ENCODE data around the gene KIAA1958.
"Not testable (repeated sequence)": the region's sequence is repeated elsewhere in the genome, so short reads cannot be mapped to it uniquely, and the experiment has no call there.

The KIAA1958 gene

DNA sequence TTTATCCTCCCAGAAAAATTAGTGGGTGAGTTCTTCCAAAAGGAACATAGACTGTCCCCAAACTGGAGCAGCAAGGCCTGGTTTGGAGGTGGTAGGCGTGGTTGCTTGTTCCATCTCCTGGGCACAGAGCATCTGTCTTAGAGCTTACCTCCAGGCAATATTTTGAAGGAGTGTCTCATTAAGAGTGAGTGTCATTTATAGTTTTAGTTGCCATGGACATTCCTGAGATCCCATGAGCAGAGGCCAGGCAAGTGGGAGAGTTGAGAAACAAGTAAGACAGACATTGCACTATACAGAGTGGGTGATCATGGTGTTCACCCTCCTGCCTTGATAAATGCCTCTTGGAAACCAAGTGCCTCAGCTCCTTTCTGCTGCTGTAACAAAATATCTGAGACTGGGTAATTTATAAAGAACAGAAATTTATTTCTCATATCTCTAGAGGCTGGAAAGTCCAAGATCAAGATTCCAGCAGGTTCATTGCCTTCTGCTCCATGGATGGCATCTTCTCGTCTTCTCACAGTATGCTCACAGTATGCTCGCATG lies 68.5 kb downstream of the KIAA1958 start:
- DNase-seq (ENCODE audit: low spot score) = no peak

DNA sequence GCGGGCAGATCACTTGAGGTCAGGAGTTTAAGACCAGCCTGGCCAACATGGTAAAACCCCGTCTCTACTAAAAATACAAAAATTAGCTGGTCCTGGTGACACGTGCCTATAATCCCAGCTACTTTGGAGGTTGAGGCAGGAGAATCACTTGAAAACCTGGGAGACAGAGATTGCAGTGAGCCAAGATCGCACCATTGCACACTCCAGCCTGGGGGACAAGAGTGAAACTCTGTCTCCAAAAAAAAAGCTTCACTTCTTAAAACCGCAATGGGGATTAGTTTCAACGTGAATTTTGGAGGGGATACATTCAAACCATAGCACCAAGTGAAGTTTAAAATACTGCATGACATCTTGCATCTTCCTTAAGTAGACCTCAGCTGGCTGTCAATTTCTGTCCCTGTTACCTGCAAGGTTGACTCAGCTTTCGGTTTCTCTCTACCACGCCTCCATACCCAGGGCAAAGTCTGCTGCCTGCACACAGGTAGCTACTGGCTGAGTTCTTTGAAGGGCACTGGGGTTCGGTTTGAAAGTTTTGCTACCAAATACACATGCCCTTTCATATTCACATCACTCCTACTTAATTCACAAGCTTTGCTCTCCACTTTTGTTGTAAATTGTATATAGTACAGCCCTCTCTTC lies 69.3 kb downstream of the KIAA1958 start:
- peak; percentile 37 for DNase-seq (ENCODE audit: low spot score)

DNA sequence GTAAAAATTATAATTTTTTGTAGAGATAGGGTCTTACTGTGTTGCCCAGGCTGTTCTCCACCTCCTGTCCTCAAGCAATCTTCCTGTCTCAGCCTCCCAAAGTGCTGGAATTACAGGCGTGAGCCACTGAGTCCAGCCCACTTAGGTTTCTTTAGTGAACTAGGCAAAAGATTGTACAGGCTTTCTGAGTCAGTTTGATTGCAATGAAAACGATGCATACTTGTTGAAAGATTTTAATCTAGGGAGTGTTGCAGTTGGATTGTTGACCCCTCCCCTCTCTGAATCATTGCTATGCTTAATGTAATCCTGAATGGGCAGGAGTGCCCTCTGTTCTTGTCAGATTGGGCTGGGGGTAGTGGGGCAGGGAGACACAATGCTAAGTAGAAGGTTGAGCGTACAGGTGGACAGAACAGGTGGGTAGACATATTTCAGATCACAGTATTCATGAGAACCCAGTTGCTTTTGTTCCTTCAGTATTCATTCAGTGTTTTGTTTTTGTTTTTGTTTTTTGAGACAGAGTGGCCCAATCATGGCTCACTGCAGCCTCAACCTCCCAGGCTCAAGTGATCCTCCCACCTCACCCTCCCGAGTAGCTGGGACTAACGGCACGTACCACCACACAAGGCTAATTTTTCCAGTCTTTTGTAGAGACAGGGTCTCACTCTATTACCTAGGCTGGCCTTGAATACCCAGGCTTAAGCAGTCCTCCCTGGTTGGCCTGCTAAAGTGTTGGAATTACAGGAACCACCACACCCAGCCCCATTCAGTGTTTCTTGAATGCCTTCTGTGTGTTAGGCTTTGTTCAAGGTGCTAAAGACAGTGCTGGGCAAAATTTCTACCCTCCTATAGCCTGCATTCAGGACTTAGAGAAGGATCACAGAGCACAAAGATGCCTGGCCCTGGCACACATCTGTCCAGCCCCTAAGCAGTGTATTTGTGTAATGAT lies 70.1 kb downstream of the KIAA1958 start:
- no peak for DNase-seq (ENCODE audit: low spot score)

DNA sequence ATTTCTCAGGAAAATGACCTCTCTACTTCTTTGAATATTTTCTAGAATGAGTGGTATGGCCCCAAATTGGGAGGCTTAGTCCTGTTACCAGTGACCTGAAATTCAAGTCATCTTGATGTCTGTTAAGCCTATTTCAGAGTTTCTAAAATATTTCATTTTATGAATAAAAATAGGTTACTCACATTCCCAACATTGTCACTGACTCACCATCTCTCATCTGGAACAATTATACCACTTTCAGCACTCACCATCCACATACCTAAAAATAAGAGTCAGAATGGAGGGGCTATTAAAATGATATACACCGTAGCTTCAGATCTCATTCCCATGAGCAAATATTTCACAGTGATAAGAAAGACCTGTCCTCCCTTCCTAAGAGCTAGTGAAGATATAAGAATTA lies 71.8 kb downstream of the KIAA1958 start:
- no peak for DNase-seq (ENCODE audit: low spot score)

DNA sequence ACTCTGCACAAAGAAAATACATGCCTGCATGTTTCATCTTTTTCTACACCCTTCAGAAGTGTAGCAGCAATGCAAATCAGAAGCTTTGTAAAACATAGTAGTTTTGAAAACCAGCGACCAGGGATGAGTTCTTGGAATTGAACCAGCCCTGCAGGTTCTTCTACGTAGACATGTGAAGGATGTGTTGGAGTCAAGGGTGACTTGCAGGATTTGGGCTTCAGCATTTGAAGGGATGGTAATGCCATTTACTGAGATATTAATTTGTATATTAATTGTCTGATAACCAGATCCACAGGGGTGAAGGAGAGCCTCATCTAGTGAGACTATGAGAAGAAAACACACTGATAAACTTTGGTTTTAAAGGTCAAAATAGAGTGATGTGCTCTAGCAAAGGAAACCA lies 72.4 kb downstream of the KIAA1958 start:
- no peak for DNase-seq (ENCODE audit: low spot score)

DNA sequence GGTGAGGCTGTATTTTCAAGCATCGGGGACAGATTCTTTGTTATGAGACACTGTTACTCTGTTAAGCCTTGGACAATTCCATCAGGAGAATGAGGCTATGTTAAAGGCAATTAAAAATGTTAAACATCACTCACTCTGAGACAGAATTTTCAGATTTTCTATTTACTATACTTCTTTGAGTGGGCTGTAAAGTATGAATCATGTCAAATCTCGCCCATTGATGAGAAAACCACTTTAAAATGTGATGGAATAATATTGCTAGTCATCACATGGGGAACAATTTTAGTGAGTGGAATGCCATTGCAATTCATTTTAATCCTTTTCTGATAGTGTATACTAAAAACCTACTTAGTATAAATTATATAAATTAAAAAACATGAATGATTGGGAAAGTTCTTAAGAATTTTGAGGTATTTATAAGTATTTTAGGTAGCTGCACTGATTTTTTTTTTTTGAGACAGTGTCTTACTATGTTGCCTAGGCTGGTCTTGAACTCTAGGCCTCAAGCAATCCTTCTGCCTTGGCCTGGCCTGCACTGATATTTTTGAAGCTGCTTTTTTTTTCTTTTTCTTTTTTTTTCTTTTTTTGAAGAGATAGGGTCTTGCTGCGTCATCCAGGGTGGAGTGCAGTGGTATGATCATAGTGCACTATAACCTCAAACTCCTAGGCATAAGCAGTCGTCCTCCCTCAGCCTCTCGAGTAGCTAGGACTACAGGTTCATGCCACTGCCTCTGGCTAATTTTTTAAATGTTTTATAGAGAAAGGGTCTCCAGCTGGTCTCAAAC lies 73.2 kb downstream of the KIAA1958 start:
- no peak for DNase-seq (ENCODE audit: low spot score)

DNA sequence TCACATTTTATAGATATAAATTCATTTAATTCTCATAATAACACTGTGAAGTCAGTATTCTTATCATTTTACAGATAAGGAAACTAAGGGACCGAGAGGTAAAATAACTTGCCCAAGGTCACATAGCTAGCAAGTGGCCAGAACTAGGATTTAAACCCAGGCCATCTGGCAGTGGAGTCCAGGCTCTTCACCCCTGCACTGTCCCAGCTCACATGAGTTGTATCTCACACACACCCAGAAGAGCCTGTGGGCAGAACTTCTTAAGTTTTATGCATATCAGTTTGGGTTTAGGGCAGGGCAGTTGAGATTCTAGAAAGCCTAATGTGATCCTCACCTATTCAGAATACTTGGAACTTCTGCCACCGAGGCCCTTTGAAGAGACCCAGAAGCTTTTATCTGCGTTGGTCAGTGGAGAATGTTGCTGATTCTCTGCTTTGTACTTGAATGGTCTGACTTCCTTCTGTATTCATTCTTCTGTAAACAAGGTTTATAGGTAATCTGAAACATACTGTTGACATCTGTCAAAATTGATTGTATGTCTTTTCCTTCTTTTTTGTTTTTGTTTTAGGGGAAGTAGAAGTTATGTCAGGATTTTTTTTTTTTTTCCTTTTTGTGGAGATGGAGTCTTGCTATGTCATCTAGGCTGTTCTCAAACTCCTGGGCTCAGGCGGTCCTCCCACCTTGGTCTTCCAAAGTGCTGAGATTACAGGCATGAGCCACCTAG lies 75.8 kb downstream of the KIAA1958 start:
- no peak for DNase-seq (ENCODE audit: low spot score)

DNA sequence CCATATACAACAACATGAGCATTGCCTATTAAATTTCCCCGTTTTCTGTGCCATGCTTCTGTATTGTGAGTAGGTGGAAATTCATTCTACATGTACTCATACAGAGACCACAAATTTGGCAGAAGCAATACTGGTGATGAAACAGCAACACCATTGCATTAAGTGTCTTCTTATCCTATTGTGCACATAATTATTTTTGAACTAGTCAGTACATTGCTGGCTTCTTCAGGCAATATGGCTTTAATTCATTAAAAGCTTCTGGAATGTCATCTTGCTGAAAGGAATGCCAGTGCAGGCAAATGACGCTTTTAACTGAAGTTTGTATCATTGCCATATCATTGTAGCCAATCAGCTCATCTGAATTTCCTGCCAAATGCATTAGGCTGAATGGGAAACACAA lies 82.6 kb downstream of the KIAA1958 start:
- DNase-seq (ENCODE audit: low spot score) = no peak

DNA sequence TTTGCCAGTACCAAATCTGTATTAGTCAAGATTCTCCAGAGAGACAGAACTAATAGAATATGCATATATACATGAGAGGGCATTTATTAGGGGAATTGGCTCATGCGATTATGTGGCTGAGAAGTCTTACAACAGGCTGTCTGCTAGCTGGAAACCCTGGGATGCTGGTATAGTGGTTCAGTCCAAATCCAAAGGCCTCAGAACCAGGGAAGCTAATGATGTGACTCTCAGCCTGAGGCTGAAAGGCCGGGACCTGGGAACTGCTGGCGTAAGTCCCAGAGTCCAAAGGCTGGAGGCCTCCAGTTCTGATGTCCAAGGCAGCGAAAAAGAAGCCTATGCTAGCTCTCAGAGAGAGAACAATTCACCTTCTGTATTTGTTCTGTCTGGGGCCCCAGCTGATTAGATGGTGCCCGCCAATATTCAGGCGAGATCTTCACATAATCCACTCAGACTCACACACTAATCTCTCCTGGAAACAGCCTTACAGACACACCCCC lies 84.1 kb downstream of the KIAA1958 start:
- peak; percentile 31 for DNase-seq (ENCODE audit: low spot score)

DNA sequence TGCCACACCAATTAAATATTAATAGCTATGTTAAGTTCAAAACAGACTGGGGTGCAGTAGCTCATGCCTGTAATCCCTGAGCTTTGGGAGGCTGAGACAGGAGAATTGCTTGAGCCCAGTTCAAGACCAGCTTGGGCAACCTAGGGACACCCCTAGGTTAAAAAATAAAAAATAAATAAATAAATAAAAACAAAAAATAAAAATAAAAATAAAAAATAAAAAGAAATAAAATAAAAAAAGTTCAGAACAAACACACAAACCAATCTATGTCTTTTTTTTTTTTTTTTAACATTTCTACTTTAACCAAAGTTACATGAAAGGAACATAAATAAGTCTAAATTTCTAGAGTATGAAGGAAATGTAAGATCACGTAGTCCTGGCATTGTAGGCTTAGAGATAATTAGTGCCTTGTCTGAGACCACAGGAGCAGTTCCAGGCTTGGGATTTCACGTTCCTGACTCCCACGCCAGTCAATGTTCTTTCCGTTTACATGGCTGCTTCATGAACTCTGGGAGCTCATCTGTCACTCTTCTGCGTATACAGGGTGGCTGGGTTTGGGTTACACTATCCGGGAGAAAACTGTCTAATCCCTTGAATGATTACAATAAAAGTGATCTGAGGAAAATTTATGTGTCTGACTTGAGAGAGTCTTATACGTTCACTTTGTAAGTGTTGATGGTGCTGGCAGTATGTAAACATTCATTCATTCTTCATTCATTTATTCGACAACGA lies 85.2 kb downstream of the KIAA1958 start:
- no peak for DNase-seq (ENCODE audit: low spot score)

DNA sequence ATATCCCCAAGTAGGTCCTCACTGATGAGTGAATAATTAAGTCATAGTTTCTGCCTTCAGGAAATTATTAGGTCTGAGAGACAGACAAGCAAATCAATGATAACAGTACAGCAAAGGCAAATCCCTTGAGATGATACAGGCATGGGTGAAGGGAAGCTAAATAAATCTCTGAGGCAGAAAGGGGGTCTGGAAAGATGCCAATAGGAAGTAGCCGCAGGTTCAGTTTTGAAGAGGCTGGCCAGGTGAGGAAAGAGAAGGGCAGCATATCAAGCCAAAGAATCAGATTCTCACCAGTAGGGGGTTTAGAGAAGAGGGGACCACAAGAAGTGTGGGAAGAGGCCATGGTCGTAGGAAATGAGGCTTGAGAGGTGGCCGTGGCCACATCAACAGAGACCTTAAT lies 85.8 kb downstream of the KIAA1958 start:
- DNase-seq (ENCODE audit: low spot score) = no peak

DNA sequence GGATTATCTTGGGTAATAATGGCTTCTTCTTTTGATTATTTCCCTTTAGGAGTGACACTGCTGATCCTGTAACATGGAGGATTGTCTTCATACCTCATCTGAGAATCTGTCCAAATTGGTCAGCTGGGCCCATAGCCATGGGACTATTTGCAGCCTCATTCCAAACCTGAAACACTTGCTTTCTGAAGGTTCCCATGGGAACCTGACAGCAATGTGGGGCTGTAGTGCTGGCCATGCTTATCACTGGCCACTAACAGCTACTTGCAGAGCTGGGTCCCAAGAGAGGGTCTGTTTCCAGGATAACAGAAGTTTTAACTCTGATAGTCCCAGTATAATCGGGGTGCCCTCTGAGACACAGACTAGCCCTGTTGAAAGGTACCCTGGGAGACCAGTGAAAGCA lies 87.4 kb downstream of the KIAA1958 start:
- DNase-seq (ENCODE audit: low spot score) = no peak

DNA sequence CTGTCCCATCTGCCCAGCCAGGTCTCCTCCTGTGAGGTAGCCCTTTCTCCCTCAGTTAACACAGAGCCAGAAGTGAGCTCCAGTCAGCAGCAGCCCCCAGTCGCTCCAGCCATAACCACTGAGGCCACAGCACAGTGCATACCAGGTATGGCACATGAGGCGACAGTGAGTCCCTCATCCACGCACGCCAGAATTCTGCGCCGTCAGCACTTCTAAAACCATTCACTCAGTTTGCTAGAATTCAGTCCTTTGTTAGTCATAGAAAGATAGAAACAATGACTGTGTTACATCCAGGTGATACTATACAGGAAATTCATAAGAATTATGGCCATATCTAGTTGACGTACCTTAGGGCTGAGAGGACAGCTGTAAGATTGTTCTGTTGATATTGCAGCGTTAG lies 88.5 kb downstream of the KIAA1958 start:
- DNase-seq (ENCODE audit: low spot score) = no peak

DNA sequence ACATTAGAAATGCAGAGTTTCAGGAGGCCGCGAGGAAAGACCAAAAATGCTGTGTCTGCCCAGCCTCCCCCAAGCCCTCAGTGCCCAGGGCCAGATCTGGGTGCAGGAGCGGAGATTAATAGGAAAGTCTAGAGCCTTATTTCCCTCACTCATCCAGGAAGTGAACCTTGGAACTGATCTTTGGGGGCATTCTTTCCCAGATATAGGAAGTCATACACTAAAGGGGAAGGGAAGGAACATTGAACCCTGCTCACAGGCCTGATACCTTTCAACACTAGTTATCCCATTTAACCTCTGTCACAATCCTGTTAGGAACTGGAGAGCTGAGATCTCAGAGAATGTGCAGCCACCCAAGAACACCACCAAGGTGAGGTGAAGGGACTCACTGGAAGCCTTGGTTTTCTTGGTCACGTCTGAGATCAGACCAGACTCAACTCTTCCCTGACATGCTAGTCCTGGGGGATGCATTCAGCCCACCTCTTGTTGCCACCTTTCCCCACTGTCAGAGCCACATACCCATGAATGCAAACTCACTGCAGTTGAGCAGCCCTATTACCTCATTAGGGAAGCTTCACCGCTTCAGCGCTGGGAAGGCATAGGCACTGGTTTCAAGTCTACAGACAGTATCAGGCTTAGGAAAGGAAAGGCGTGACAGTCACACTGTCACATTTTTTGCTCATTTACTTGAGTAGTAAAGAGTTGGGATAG lies 95.0 kb downstream of the KIAA1958 start:
- DNase-seq (ENCODE audit: low spot score) = peak; percentile 8

DNA sequence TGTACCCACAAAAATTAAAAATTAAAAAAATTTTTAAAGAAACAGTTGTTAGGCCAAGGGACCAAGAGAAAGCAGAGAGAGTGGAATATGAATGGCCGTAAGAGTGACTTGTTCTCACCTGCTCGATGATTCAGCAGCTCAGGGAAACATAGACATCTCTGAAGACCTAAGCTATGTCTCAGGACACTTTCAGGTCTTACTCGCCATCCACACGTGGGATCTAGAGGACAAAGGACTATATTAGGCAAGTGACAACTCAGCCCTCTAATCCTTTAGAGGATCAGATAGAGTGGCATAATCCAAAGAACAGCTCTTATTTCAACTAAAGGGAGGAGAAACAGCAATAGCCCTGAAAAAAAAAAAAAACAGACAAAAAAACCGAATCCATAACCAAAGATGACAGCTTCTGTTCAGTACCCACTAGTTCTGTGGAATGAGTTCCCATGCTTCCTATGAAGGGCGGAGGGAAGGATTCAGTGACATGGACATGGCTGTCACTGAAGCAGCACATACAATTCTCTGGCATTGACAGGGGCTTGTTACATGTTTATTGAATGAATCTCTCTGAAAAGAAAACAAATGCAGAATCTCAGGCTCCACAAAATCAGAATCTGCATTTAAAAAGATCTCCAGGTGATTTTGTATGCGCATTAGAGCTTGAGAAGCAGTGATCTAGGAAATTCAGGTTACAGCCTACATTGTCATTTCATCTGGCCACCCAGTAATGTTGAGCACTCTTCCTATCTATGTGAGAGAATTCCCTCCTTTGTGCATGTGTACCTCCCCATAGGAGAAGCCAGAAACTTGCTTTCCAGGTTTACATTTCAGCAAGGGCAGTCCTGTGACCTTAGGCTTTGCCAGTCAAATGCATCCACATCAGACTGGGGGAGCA lies 96.0 kb downstream of the KIAA1958 start:
- DNase-seq (ENCODE audit: low spot score) = no peak

DNA sequence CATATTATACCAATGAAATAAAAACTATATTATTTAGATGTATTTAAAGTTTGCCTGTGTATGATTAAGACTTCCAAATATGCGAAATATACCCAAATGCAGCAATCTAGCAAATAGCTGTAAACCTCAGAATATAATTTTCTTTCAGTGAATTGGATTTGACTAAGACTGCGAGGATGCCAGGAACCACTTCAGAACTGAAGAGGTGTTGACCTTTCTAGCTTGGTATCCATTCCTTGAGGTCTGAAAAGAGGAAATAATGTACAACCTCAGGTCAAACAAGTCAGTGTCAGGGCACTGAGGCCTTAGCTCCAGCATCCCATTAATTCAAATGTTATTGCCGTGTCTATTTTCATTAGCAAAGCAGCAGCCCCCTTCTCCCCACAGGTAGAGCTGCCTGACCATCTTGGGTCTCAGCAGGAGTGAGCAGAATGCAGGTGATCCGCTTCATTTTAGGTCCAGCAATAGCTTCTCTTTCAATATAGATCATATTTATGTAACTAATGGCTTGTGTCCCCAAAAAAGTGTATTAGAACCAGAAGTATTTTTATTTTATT lies 100.0 kb downstream of the KIAA1958 start:
- no peak for DNase-seq (ENCODE audit: low spot score)

DNA sequence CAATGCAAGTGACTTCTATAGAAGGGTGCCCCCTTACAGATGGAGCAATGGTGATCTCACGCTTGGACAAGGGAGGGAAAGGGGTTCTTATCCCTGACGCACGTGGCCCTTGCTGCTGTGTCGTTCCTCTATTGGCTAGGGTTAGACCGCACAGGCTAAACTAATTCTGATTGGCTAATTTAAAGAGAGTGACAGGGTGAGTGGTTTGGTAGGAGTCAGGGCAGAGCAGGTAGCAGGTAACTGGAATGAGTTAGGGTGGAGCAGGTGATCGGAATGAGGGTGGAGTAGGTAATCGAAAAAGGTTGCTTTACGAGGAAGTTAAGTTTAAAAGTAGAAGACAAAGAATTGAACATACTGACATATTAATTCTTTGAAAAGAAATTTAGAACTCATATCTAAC lies 105.2 kb downstream of the KIAA1958 start:
- not testable (repeated sequence) for DNase-seq (ENCODE audit: low spot score)

DNA sequence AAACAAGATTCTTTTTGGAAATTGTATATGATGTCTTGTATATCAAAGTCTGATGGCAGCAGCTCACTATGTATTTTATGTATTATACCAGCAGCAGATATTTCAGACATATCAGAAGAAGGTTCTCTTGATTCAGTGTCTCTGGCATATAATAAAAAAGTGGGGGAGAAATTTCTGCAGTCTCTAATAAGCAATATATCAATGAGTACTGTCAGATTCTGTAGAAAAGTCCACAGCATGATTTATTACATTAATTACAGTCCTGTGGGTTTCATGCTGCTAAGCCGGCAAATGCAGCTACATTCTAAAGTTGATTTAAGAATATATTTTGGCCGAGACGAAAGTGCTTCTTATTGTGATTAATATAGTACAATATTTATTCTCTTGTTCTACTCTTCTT lies 113.1 kb downstream of the KIAA1958 start:
- DNase-seq (ENCODE audit: low spot score) = no peak

DNA sequence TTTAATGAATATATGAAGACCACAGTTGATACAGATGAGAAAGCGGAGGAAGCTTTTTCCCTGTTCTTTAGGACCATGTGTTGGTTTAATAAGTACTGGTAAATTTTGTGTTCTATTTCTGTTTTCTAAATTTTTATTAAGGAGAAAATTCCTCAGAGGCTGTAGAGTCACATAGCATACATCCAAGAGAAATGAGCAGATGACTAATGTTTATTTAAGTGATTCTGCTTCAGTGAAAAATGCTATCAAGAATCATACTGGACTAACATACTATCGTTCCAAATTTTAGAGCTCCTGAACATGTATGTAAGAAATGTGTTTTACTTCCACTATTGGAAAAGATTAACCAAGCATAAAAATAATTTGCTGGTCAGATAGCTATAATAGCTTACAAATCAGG lies 115.0 kb downstream of the KIAA1958 start:
- no peak for DNase-seq (ENCODE audit: low spot score)

All from HuH-7 (cell line).